Astrocyte (in vitro differentiated cells and primary cell): ENCODE results near the gene DUSP28. TPM values are rescaled to one million over a fixed set of nuclear protein-coding genes. Genes with fewer than 3 reads are reported as not detected.

Experiments
- DNase-seq: peaks from one replicate; pipeline ENCODE4 v3.0.0-alpha.2; 2010; ENCODE audit warnings: low read depth
- FAIRE-seq: peaks from 2 replicates; lab custom pipeline; 2011; peaks lifted over from hg19 to GRCh38; lab: Jason Lieb, UNC
- H2AFZ ChIP-seq: 2 replicates; pipeline ENCODE4 v1.6.0; 2012; ENCODE audit warnings: low read depth, low read length, inconsistent platforms
- H3K27ac ChIP-seq: 2 replicates; pipeline ENCODE4 v1.5.1; 2011; ENCODE audit warnings: low read depth, low read length, inconsistent platforms
- H3K27me3 ChIP-seq: 2 replicates; pipeline ENCODE4 v1.6.0; 2011; ENCODE audit warnings: low read length, inconsistent platforms; ENCODE audit not compliant: insufficient read depth
- H3K36me3 ChIP-seq: 2 replicates; pipeline ENCODE4 v1.5.1; 2011; ENCODE audit warnings: low read length, inconsistent platforms; ENCODE audit not compliant: insufficient read depth
- H3K4me1 ChIP-seq: 2 replicates; pipeline ENCODE4 v1.5.1; 2011; ENCODE audit warnings: low read length, inconsistent platforms; ENCODE audit not compliant: insufficient read depth
- H3K4me2 ChIP-seq: 2 replicates; pipeline ENCODE4 v1.6.0; 2012; ENCODE audit warnings: low read length, inconsistent platforms
- H3K4me3 ChIP-seq: 2 replicates; pipeline ENCODE4 v1.5.1; 2011; ENCODE audit warnings: low read depth, mild to moderate bottlenecking, low read length, inconsistent platforms; ENCODE audit not compliant: insufficient read depth
- H3K79me2 ChIP-seq: 2 replicates; pipeline ENCODE4 v1.6.0; 2012; ENCODE audit warnings: mild to moderate bottlenecking, low read length, inconsistent platforms; ENCODE audit not compliant: insufficient read depth
- H3K9ac ChIP-seq: 2 replicates; pipeline ENCODE4 v1.6.0; 2012; ENCODE audit warnings: mild to moderate bottlenecking, low read length, inconsistent platforms
- H3K9me3 ChIP-seq: 2 replicates; pipeline ENCODE4 v1.5.1; 2012; ENCODE audit warnings: low read depth, mild to moderate bottlenecking, low read length, inconsistent platforms; ENCODE audit not compliant: insufficient read depth
- H4K20me1 ChIP-seq: 2 replicates; pipeline ENCODE4 v1.6.0; 2012; ENCODE audit warnings: low read length, inconsistent platforms; ENCODE audit not compliant: insufficient read depth
- H3K27ac Mint-ChIP-seq: one replicate; pipeline ENCODE4 v1.8.0; 2021; ENCODE audit warnings: mild to moderate bottlenecking, mixed read lengths; ENCODE audit not compliant: unreplicated experiment
- H3K27me3 Mint-ChIP-seq: one replicate; pipeline ENCODE4 v1.8.0; 2021; ENCODE audit warnings: low read depth, mixed read lengths; ENCODE audit not compliant: unreplicated experiment
- H3K36me3 Mint-ChIP-seq: one replicate; pipeline ENCODE4 v1.8.0; 2021; ENCODE audit warnings: low read depth, mixed read lengths; ENCODE audit not compliant: unreplicated experiment
- H3K4me1 Mint-ChIP-seq: one replicate; pipeline ENCODE4 v1.8.0; 2021; ENCODE audit warnings: low read depth, mixed read lengths; ENCODE audit not compliant: unreplicated experiment
- H3K4me3 Mint-ChIP-seq: one replicate; pipeline ENCODE4 v1.8.0; 2021; ENCODE audit warnings: mild to moderate bottlenecking, moderate library complexity, mixed read lengths; ENCODE audit not compliant: unreplicated experiment
- H3K9me3 Mint-ChIP-seq: one replicate; pipeline ENCODE4 v1.8.0; 2021; ENCODE audit warnings: mild to moderate bottlenecking, mixed read lengths; ENCODE audit not compliant: unreplicated experiment
- CTCF ChIP-seq: IDR thresholded peaks from 2 replicates; pipeline ENCODE4 v1.5.1; 2011; ENCODE audit warnings: low read depth, mild to moderate bottlenecking, inconsistent platforms, low read length, moderate library complexity; ENCODE audit not compliant: insufficient read depth
- EZH2 ChIP-seq: IDR thresholded peaks from 2 replicates; pipeline ENCODE4 v1.6.1; 2012; ENCODE audit warnings: mild to moderate bottlenecking, low read length, inconsistent platforms; ENCODE audit not compliant: insufficient read depth
- total RNA-seq: library from RNA; stranded (reverse); gene quantifications from 2 replicates; pipeline ENCODE4 v1.2.1, GENCODE V29; 2021

The DUSP28 gene
- total RNA-seq, 1 donor from 2014 or later: 4.1 TPM

GRCh38 chr2:240528406-240529040 is 31.6 kb upstream of the DUSP28 start:
- Histone ChIP-seq H3K27me3 (no peaks in the 10 kb centered on the region), H3K79me2 (no peaks in the 10 kb centered on the region), H4K20me1 (no peaks in the 10 kb centered on the region), H3K27ac (no peak overlapping the region), H3K4me2 (no peak overlapping the region), H3K36me3 (no peaks in the 10 kb centered on the region), H3K4me1 (no peaks in the 10 kb centered on the region), H2AFZ (no peak overlapping the region), H3K9ac (no peak overlapping the region), H3K9me3 (peaks cover 31% of the 10 kb centered on the region), H3K4me3 (no peak overlapping the region)
- Mint-ChIP-seq H3K4me1 (no peaks in the 10 kb centered on the region), H3K9me3 (peaks cover 53% of the 10 kb centered on the region), H3K4me3 (no peak overlapping the region), H3K36me3 (peaks cover 51% of the 10 kb centered on the region), H3K27ac (no peak overlapping the region), H3K27me3 (no peaks in the 10 kb centered on the region)
- no peak for TF ChIP-seq CTCF
- FAIRE-seq: no peak
- DNase-seq: no peak

- Mint-ChIP-seq H3K27ac (no peak overlapping the region), H3K9me3 (peaks cover 56% of the 10 kb centered on the region), H3K27me3 (no peaks in the 10 kb centered on the region), H3K4me1 (no peaks in the 10 kb centered on the region), H3K4me3 (no peak overlapping the region), H3K36me3 (peaks cover 46% of the 10 kb centered on the region)
- TF ChIP-seq CTCF (no peak), EZH2 (no peak)
- H3K9ac ChIP-seq: no peak overlapping the region
- FAIRE-seq (no peak), DNase-seq (no peak)
- H3K79me2 ChIP-seq: no peaks in the 10 kb centered on the region
- no peak overlapping the region for H2AFZ ChIP-seq
- H3K27me3 ChIP-seq: no peaks in the 10 kb centered on the region
- no peak overlapping the region for H3K27ac ChIP-seq
- H3K4me1 ChIP-seq: no peaks in the 10 kb centered on the region
- H4K20me1 ChIP-seq: no peaks in the 10 kb centered on the region
- peaks cover 25% of the 10 kb centered on the region for H3K9me3 ChIP-seq
- no peak overlapping the region for H3K4me2 ChIP-seq
- no peak overlapping the region for H3K4me3 ChIP-seq
- no peaks in the 10 kb centered on the region for H3K36me3 ChIP-seq
These were observed 30.7 kb upstream of the DUSP28 start for GRCh38 chr2:240529344-240529999.

GRCh38 chr2:240530181-240530580 is 30.0 kb upstream of the DUSP28 start:
- peaks cover 20% of the 10 kb centered on the region for H3K9me3 ChIP-seq
- Mint-ChIP-seq H3K27me3 (no peaks in the 10 kb centered on the region), H3K4me1 (no peaks in the 10 kb centered on the region), H3K4me3 (no peak overlapping the region), H3K9me3 (peaks cover 52% of the 10 kb centered on the region), H3K27ac (no peak overlapping the region), H3K36me3 (peaks cover 40% of the 10 kb centered on the region)
- H3K36me3 ChIP-seq: no peaks in the 10 kb centered on the region
- no peak overlapping the region for H3K27ac ChIP-seq
- TF ChIP-seq CTCF (no peak), EZH2 (no peak)
- no peaks in the 10 kb centered on the region for H3K79me2 ChIP-seq
- no peaks in the 10 kb centered on the region for H4K20me1 ChIP-seq
- H3K4me2 ChIP-seq: no peak overlapping the region
- no peak overlapping the region for H3K4me3 ChIP-seq
- DNase-seq (no peak), FAIRE-seq (no peak)
- H3K27me3 ChIP-seq: no peaks in the 10 kb centered on the region
- H3K9ac ChIP-seq: no peak overlapping the region
- no peak overlapping the region for H2AFZ ChIP-seq
- no peaks in the 10 kb centered on the region for H3K4me1 ChIP-seq
